ENCODE data around the gene SNAP47.

The SNAP47 gene

DNA sequence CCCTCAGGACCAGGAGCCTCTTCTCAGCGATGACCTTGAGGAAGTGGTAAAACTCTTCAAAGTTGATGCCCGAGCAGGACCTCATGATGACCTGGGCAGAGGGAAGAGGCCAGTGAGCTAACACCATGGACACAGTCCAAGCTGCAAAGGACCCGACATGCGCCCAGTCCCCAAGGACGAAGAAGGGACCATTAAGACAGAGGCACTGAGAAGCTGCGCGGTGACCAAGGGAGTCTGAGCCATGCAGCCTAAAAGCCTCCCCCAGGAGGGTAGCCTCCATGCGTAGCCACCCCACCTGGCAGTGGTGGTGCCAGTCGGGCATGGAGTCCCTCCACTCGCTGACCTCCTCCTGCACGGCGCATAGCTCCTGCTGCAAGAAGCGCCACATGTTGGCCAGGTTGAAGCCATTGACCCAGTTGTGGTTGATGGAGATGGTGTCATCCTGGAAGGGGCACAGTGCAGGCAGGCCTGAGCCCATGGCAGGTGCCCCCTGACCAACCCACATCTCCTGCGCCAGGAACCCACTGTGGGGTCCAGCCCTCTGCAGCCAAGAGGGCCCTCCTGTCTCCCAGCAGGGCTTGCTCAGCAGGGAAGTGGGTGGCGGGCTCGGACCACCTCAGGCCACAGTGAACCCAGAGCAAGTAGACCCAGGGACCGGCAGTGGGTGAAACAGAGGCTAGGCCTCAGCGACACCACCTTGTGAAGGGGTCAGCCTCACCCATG lies 2.5 kb upstream of the SNAP47 start:
- DNase-seq = no peak

- no peak for DNase-seq
These were observed 1.9 kb upstream of the SNAP47 start for GRCh38 chr1:227733309-227733705.

GRCh38 chr1:227733751-227734545 lies 1.3 kb upstream of the SNAP47 start:
- no peak for DNase-seq

GRCh38 chr1:227734546-227734855 lies 734 bp upstream of the SNAP47 start:
- no peak for DNase-seq

DNA sequence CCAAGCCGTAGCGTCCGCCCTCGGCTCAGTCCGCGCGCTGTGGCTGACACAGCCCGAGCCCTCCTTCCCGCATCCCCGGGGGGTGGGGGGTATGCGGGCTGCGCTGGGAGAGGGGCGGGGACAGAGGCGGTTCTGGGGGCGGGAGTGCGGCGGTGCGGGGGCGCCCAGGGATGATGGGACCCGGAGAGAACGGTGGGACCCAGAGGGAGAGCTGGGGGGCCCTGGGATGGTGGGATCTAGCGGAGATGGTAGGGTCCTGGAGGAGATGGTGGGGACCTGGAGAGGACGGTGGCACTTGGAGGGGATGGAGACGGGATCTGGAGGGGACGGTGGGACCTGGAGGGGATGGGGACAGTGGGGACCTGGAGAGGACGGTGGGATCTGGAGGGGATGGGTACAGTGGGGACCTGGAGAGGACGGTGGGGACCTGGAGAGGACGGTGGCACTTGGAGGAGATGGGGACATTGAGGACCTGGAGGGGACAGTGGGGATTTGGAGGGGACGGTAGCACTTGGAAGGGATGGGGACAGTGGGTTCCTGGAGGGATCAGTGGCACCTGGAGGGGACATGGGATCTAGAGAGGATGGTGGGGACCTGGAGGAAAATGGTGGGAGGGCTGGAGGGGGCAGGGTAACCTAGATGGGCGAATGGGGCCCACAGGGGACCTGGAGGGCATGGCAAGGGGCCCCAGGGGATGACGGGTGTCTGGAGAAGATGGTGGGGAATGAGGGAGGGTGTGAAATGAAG lies 477 bp downstream of the SNAP47 start:
- DNase-seq = no peak

GRCh38 chr1:227736814-227737432 lies 1.7 kb downstream of the SNAP47 start:
- DNase-seq = no peak

DNA sequence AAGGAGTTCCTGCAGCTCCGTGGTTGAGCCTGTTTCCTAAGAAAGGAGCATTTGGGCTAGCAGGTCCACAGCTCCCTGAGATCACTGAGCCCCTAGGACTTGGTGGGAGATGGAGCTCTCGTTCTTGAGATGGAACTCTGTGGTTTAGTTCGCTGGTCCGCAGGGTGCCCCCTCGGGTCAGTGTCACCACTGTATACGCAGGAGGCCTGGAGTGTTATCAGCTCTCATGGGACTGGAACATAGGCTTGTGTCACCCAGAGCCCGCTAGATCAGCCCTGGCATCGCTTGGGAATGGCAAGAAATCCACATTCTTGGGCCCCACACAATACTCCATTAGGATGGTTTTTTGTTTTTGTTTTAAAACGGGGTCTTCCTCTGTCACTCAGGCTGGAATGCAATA lies 3.6 kb downstream of the SNAP47 start:
- no peak for DNase-seq

DNA sequence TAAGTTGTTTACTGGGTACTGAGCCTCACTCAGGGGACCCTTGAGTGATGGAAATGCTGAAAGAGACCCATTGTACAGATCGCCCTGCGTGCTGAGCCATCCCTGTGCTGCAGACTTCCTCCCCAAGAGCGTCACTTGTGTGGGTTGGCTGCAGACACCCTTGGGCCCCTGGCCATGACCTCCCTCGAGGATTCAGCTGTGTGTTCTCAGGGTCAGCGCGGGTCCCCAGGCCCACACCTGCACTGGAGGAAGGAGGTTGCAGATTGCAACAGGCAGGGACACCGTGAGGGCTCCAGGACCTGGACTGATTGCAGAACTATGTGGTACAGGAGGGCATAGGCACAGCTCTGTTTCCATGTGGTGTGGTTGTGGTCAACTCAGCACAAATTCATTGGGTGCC lies 4.4 kb downstream of the SNAP47 start:
- DNase-seq = no peak

DNA sequence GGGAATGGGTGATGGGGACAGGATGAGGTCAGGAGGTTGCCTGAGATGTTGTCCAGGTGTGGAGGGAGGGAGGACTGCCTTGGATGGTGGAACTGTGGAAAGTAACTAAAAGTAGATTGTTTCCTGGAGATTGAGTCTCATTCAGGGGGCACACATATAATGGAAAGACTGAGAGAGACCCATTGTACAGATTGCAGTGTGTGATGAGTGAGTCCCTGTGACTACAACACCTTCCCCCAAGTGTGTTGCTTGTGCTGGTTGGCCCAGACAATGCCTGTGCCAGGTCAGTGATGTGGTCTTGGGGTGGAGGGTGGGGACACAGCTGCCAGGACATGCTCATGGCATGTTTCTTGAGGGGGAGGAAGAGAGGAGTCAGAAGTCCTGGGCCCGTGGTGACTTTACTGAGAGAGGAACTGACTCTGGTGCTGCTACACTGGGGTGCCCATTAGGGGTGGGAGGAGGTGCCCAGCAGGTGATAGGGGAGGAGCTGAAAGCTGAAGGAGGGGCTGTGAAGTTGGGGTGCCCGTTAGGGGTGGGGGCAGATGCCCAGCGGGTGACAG lies 5.2 kb downstream of the SNAP47 start:
- no peak for DNase-seq

DNA sequence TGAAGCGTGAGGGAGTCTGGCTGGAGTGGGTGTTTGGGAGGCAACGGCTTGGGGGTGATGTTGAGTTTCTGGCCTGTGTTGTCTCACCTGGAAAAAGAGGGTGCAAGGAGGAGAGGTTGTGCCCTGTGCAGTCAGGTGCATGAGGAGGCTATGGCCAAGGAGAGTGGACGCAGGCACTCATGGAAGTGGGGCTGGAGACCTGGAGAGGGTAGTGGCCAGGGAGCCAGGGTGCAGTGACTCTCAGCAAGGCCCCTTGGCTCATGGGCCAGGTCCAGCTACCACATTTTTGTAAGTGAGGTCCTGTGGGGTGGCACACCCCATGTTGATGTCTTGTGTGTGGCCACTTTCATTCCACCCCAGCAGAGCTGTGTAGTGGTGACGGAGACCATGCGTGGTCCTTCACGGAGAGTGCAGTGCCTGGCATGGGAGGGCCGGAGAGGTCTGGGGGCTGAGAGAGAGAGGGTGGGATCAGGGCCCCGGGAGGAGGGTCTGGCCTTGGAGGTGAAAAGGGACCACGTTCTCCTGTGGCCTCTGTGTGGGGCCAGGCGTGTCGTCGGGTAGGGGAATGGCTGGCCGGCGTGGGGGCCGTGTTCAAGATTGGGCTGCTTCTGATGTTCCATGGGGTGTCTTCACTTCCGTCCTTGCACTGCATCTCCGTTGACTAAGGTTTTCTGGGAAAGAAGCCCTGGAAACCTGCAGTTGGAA lies 6.1 kb downstream of the SNAP47 start:
- DNase-seq = no peak

DNA sequence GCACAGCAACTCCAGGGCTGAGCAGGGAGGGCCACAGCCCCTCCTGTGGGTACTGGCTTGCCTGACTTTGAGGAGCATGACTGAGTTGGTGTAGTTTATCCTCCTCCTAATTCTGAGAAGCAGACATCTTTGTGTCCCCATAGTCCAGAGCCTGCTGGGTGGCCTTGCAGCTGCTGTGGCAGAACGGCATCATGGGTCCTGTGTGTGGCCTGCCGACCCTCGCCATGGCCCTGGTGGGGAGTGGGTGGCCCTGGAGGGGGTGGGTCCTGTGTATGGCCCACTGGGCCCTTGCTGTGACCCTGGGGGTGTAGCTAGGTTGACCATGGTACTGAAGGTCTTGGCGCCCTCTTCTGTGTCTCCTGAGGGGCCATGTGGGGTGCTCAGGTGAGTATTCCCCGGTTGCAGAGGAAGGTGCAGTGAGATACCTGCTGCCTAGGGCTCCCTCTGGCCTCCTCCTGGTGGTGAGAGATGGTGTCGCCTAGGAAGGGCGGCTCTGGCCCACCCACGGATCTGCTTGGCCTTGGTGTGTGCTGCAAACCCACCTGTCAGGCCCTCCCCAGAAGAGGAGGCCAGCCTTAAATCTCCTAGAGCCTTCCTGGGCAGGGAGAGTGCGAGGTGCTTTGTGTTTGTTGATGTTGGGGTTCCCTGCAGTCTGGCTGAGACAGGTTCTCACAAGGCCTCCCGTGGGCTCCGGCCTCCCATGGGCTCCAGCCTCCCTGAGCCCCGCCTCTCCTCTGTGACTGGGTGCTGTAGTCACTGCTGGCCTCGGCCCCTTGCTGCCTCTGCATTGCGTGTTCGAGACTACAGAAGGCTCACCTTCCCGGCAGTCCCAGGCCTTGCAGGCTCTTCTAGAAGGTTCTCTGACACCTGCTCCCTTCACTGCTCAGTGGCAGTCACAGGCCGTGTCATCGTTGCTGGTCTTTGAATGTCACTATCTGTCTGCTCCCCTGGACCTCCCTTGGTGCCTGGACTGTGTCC lies 7.8 kb downstream of the SNAP47 start:
- DNase-seq = no peak

DNA sequence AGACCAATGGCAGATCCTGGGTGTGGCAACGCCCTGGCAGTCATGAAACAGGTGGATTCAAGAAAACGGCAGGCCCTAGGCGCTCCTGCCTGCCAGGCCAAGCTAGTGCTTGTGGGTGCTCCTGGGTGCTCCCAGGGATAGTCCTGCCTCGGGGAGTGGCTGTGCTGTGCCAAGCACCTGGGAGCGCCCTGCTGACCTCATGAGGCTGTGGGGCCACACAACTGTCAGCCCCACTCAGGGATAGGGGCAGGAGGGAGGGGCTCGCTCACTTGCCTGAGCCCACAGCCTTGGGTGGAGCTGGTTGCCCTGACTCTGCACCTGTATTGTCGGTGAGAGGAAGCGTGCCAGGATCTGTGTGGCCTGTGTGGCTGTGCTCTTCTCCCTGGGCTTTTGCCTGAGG lies 9.4 kb downstream of the SNAP47 start:
- no peak for DNase-seq

DNA sequence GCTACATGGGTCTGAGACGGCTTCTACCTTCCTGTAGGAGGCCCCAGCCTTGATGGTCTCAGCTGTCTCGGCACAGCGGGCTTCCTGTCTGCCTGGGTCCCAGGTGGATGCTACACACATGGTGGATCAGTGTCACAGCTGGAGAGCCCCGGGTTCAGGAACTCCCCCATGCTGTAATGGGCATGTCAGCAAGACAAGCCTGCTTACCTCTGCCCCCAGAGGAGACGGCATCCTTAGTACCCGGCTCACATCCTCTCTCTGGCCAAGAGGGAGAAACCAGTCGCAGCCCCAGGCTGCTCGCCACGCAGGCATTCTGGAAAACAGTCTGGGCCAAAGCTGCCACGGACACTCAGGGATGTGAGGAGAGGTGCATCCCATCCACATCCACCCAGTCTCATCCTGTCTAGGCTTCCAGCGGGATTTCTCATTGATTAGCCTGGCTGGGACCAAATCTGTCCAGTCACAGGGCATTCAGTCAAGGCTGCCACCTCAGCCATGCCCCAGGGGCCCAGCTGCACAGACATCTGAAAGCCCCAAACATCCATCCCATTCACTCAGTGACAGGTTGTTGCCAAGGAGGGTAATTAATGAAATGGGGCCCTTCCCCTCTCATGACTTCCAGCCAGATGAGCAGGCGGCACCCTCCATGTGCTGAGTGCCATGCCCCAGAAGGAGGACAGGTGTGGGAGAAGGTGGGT lies 10.5 kb downstream of the SNAP47 start:
- DNase-seq = no peak

DNA sequence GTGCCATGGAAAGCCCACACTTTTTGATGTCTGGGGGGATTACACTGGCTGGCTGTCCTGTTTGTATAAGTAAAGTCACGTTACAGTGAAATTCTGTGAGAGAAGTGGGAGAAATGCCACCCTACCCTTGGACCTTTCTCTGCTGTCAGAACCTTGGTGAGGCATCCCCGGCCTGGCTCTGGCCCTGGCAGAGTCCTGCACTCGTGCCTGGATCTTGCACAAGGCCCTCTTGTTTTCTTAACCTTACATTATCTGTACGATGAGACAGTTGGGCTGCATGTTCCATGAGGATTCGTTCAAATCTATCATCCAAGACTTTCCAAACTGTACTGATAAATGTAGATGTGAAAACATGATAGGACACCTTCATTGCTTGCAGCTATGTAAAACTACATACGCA lies 11.4 kb downstream of the SNAP47 start:
- DNase-seq = no peak

- DNase-seq = no peak
These were observed 12.1 kb downstream of the SNAP47 start for GRCh38 chr1:227747382-227747781.

GRCh38 chr1:227747948-227748495 lies 12.8 kb downstream of the SNAP47 start:
- no peak for DNase-seq

DNA sequence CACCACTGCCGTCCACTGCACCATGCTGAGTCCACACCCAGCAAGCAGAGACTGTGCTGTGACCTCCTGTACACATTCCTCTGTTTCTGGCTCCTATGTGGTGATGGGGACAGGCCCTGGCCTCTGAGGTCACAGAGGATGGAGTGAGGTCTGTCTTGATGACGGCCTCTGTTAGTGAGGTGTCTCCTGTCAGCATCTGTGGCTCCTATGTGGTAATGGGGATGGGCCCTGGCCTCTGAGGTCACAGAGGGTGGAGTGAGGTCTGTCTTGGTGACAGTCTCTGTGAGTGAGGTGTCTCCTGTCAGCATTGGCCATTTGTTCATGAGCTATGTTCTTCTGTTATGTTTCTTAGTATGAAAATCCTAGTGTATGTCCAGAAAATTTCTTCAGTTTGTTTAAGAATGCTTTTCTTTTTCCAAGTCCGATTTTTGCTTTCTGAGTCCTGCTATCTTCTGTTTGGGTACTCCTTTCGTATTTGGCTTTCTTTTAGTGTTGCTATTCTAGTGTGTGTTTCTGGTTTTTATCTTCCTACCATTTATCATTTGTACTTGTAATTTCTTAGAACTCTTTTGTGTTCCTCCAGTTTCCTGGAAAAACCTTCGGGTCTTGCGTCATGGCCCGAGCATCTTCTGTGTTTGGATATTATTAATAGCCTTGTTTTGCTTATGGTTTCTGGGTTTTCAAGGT lies 13.4 kb downstream of the SNAP47 start:
- DNase-seq = no peak

GRCh38 chr1:227749225-227749624 lies 14.0 kb downstream of the SNAP47 start:
- no peak for DNase-seq

DNA sequence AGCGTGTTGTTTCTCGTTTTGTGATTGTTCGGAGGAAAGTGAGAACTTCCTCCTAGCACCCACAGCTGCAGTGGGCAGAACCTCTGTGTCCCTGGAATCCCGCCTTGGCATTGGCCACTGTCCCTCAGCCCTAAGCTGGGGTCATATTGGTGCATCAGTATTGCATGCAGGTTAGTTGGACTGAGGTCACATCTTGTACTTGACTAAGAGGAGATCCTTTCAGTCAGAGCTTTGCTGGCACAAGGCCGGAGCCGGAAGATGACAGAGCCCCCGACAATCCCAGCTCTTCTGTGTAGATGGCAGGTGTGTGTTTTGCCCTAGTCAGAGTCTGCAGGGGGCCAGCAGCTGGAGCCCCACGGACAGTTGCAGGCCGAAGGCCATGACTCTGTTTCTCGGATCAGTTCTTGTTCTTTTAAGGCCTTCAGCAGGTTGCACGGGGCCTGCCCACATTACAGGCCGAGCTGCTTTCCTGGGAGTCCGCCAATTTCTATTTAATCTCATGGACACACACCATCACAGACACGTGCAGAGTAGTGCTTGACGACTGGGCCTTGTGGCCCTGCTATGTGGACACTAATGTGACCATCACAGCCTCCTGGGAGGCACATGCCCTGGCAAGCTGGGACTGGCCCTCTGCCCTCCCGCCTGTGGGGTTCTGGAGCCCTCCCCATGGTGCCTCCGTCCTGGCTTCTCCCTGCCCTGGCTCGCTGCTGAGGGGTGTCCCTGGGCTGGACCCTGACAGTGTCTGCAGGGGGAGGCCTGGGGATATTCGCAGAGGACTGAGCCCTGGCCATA lies 14.9 kb downstream of the SNAP47 start:
- DNase-seq = no peak
